Pancreas (tissue), 10 donors: ENCODE results near the gene SLC26A8. TPM values are rescaled to one million over a fixed set of nuclear protein-coding genes. Genes with fewer than 3 reads are reported as not detected.
"Not testable (repeated sequence)": the region's sequence is repeated elsewhere in the genome, so short reads cannot be mapped to it uniquely, and the experiment has no call there.

Experiments
- ATAC-seq, 4 donors: fragments of 200-7000 bp; cut with Tn5 transposase; one replicate each; pipeline versions ENCODE4 v1.8.0 to v1.9.1; 2020; ENCODE audit warnings: mild to moderate bottlenecking in 4 of 4, moderate library complexity in 4 of 4
- DNase-seq, 6 donors: peaks; one replicate each; pipeline ENCODE4 v3.0.0-alpha.2; 2020
- FAIRE-seq: peaks from 2 replicates; lab custom pipeline; 2012; peaks lifted over from hg19 to GRCh38; lab: Jason Lieb, UNC
- H3K27ac ChIP-seq, 4 donors: fragments of 200-600 bp; sonication (generic); 1 replicate in 3 of 4; 2 replicates in 1 of 4; pipeline versions ENCODE4 v1.5.0 to v1.8.0; 2020
- H3K27me3 ChIP-seq, 4 donors: fragments of 200-600 bp; one replicate each; pipeline ENCODE4 v1.8.0; 2021
- H3K36me3 ChIP-seq, 3 donors: fragments of 200-600 bp; sonication (generic) in 1 of 3; one replicate each; pipeline versions ENCODE4 v1.5.0 to v1.8.0; 2020 to 2021
- H3K4me1 ChIP-seq, 3 donors: fragments of 200-600 bp; one replicate each; pipeline ENCODE4 v1.8.0; 2021
- H3K4me3 ChIP-seq, 4 donors: fragments of 200-600 bp; sonication (generic) in 2 of 4; one replicate each; pipeline versions ENCODE4 v1.5.0 to v1.8.0; 2020 to 2021
- H3K9me3 ChIP-seq, 4 donors: fragments of 200-600 bp; one replicate each; pipeline ENCODE4 v1.8.0; 2021
- WGBS, 2 donors: extraction: QIAGEN DNeasy Blood & Tissue Kit; methylation state at CpG; one replicate each; pipeline ENCODE4 v1.1.7; 2013; 5-methylcytosine and 5-hydroxymethylcytosine counted together
- intact Hi-C, 3 donors: fragments of 100-400 bp; cut with DNase I; formaldehyde crosslinking; loops; one replicate each; pipeline versions ENCODE4 v1.11.1 to v1.14.2; 2022
- polyA plus RNA-seq, 2 donors: library from polyadenylated mRNA; stranded (reverse); fragments of 200-250 nt; gene quantifications; one replicate each; pipeline ENCODE4 v1.2.3, GENCODE V29; 2013
- total RNA-seq, 6 donors: library from RNA; stranded (reverse); fragmentation: NEBNext Ultra II Directional in 4 of 6; extraction: Animal tissue kit (Norgen Biotek cat#: 25700) in 4 of 6; gene quantifications; one replicate each; pipeline versions ENCODE4 v1.2.1 to v1.2.4, GENCODE V29; 2021 to 2023
- TF ChIP-seq, protein P1 (sequence below), 4 donors: fragments of 200-600 bp; sonication (generic) in 3 of 4; IDR thresholded peaks; one replicate each; pipeline versions ENCODE4 v1.5.0 to v1.8.0; 2021; ENCODE audit warnings: antibody characterized with exemption in 4 of 4
- donor health status: healthy with polysubstance abuse.
- donor health status: DM: no; HTN: no; CAD: no; lungs with moderate emphysema.
- donor health status: DM: no; HTN: no; CAD: no.
- donor health status: control.
- donor health status: control.
- donor health status: Bipolar disorder and iron deficiency.
- donor health status: DM: yes; HTN: yes; CAD: no.
- donor health status: DM: no; HTN: no; CAD: no.
- donor health status: DM: no; HTN: no; CAD: no.
- donor health status: DM: yes; HTN: yes; CAD: no.

Gene SLC26A8
- total and polyA plus RNA-seq, 8 donors, result 0.06 to 0.11 (median 0.07) TPM; not detected in 5

DNA sequence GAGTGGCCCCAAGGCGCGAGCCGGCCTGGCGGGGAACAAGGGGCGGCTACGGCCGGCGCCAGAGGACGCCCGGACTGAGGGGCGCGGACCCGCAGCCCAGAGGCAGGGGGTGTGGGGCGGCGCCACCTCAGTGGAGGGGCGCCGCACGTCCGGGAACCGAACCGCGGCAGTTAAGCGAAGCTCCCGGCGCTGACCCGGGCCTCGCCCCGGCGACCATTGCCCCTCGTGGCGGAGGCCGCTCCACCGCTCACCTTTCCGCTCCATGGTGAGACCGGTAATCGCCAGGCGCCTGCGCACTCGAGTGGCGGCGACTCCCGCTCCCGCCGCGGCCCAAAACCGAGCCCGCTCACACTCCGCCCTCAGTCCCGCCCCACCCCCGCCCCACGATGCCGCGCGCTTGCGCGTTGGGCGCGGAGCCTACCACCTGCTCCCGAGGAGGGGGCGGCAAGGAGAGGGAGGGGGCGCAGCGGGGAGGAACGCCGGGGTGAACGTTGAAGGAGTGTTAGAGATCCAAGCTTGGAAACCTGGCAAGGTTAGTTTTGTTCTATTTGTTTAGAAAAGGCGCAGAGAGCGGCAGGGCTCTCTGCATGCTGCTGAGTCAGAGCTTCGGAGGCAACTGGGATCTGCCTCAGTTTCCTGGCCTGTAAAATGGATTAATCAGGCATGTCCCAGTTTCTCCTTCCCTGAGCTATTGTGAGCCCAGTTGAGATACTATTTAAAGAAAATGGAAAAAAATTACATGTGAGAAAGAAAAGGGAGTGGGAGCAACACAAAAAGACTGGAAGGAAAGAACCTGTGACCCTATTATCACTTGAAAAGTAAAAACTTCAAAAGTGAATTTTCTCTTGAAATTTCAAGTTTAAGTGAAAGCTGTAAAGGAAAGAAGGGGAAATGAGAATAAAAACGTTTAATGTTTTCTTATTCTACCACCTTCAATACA is 103.4 kb downstream of the SLC26A8 start, which contains the start of gene SRPK1:
TSS of gene SRPK1 (minus strand) at position 306 of the 940 bp plus-strand sequence. CDS start at position 264, 42 bp downstream.
- Histone ChIP-seq H3K27me3 (no peaks in the 10 kb centered on the region), H3K4me1 (peaks cover 0 to 18% (median 12%) of the 10 kb centered on the region in 3 donors), H3K4me3 (peak within 1 kb of the TSS; percentile 69 to 92 (median 82)), H3K36me3 (no peaks in the 10 kb centered on the region), H3K27ac (peak within 1 kb of the TSS; percentile 65 to 86 (median 79)), H3K9me3 (no peaks in the 10 kb centered on the region)
- intact Hi-C loops, result no loop called here
- TF ChIP-seq, protein P1, sequence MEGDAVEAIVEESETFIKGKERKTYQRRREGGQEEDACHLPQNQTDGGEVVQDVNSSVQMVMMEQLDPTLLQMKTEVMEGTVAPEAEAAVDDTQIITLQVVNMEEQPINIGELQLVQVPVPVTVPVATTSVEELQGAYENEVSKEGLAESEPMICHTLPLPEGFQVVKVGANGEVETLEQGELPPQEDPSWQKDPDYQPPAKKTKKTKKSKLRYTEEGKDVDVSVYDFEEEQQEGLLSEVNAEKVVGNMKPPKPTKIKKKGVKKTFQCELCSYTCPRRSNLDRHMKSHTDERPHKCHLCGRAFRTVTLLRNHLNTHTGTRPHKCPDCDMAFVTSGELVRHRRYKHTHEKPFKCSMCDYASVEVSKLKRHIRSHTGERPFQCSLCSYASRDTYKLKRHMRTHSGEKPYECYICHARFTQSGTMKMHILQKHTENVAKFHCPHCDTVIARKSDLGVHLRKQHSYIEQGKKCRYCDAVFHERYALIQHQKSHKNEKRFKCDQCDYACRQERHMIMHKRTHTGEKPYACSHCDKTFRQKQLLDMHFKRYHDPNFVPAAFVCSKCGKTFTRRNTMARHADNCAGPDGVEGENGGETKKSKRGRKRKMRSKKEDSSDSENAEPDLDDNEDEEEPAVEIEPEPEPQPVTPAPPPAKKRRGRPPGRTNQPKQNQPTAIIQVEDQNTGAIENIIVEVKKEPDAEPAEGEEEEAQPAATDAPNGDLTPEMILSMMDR (IDR thresholded peaks at IDR 0.05), result no peak
- DNase-seq (peak; percentile 88 to 97 (median 92)), FAIRE-seq (no peak), ATAC-seq (peak; percentile 87 to 94 (median 92))
- 0 to 1% methylated on average over 57 to 69 of the region's 69 CpGs for WGBS, 2 donors

DNA sequence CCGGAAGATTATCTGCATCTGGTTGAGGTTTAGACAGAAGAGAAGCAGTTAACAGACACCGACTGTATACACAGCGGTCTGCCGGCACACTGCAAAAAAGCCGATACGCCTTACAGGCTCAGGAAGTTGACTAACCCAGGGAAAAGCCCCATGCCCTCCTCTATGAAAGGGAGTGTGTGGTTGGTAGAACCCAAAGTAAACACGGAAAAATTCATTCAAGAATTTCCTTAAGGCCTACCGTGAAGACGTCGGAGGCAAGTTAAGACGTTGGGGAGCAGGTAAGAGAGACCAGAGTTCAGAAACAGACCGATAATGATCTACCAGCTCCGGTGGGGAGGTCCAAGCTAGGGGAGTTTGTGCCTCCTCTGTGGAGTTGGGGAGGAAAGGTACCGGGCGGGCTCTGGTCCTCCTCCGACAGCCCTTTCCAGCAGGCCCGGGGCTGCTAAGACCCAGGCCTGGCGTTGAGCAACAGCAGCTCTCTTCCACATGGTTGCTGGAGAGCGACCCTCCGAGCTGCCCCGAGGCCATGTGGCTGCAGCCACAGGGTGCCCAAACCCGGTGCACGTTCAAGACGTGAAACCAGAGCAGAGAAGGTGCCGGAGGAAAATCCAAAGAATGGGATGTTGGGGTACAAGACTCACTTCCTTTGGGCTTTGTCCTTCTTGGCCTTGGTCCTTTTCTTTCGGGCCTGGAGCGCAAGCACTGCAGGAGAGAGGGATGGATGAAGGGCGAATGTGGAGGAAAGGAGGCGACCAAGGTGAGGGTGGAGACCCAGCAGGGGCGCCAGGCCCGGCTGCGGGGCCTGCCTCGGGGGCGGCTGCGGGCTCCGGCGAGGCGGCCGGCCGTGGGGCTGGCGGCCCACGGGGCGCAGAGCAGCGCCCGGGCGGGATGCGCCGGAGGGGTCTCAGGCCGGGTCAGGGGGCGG is 104.4 kb downstream of the SLC26A8 start:
- ATAC-seq (peak; percentile 57 to 78 (median 70)), DNase-seq (peak; percentile 41 to 76 (median 52)), FAIRE-seq (no peak)
- intact Hi-C loops, result no loop called here
- Histone ChIP-seq H3K4me3 (peak overlapping the region; percentile 69 to 92 (median 82)), H3K27ac (peak overlapping the region; percentile 65 to 86 (median 79)), H3K36me3 (no peaks in the 10 kb centered on the region), H3K9me3 (no peaks in the 10 kb centered on the region), H3K27me3 (no peaks in the 10 kb centered on the region), H3K4me1 (peaks cover 0 to 18% (median 12%) of the 10 kb centered on the region in 3 donors)
- TF ChIP-seq, protein P1 (IDR thresholded peaks at IDR 0.05), result no peak
- WGBS, 2 donors, result 1 to 2% methylated on average over 30 to 50 of the region's 50 CpGs

DNA sequence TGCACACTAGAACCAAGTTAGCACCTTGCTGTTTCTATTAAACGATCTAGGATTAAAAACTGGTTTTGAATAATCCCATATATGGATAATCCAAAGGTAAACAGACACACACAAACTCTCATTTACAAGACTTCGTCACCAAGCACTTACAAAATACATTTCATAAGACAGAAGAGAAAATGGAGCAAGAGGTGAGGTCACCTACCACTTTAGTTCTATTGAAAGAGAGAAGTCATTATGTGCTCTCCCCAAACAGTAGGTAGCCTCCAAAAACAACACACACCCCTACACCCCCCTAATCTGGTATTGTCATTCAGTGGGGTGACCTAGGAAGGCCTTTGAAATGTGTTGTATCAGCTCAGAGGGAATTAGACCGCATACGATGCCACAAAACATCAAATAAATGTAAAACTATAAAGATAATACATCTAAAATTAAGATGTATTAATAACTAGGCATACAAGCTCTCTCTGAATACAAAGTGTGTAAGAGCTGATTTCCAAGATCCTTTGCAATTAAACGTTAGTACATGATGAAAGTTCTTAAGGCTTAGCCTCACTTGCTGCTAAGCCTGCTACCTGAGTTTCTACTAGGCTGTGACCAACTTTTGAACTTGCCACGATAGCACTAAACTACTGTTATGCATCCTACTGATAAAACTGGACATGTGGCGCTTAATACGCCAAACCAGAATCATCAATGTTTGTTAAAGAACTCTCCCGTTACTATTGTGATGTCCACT is 105.2 kb downstream of the SLC26A8 start:
- H3K27me3 ChIP-seq, result no peaks in the 10 kb centered on the region

DNA sequence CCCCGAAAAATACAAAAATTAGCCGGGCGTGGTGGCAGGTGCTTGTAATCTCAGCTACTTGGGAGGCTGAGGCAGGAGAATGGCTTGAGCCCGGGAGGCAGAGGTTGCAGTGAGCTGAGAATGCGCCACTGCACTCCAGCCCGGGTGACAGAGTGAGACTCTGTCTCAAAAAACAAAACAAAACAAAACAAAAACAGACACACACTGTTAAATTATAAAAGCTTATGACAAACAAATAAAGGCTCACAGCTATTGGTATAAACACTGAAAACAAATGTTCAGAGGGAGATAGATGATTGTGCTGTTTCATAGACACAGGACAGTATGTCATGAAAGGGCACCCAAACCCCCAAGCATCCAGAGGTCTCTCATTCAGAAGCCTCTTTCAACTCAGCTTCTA is 107.5 kb downstream of the SLC26A8 start:
- H3K4me1 ChIP-seq, result peaks cover 0 to 15% (median 10%) of the 10 kb centered on the region in 3 donors
- H3K9me3 ChIP-seq, H3K4me3 ChIP-seq, DNase-seq, FAIRE-seq, H3K27ac ChIP-seq, H3K27me3 ChIP-seq, ATAC-seq, H3K36me3 ChIP-seq, intact Hi-C loops: not testable (repeated sequence)
- 87 to 90% methylated on average over 6 of the region's 6 CpGs for WGBS, 2 donors

More for the DNA sequence above, 105.2 kb downstream of the SLC26A8 start:
- H3K4me3 ChIP-seq, result peak overlapping the region; percentile 69 to 92 (median 82)
- ATAC-seq (peak; percentile 8 to 35 (median 24)), DNase-seq (no peak), FAIRE-seq (no peak)
- TF ChIP-seq, protein P1 (IDR thresholded peaks at IDR 0.05), result no peak
- H3K27ac ChIP-seq, result peak overlapping the region in 3 of 4 donors; percentile 61 to 86 (median 84)
- no peaks in the 10 kb centered on the region for H3K36me3 ChIP-seq
- WGBS, 2 donors, result 10 to 13% methylated on average over 9 of the region's 9 CpGs
- intact Hi-C loops, result no loop called here
- no peaks in the 10 kb centered on the region for H3K9me3 ChIP-seq
- H3K4me1 ChIP-seq, result peaks cover 0 to 18% (median 12%) of the 10 kb centered on the region in 3 donors
